GM19351 (cell line): ENCODE results near the gene MST1R.
"Not testable (repeated sequence)": the region's sequence is repeated elsewhere in the genome, so short reads cannot be mapped to it uniquely, and the experiment has no call there.

Source experiments
- ATAC-seq: cut with Tn5 transposase; IDR thresholded peaks from one replicate; pipeline ENCODE4 v1.9.1; 2021; ENCODE audit warnings: mild to moderate bottlenecking, moderate library complexity; ENCODE audit not compliant: unreplicated experiment

The MST1R gene

DNA sequence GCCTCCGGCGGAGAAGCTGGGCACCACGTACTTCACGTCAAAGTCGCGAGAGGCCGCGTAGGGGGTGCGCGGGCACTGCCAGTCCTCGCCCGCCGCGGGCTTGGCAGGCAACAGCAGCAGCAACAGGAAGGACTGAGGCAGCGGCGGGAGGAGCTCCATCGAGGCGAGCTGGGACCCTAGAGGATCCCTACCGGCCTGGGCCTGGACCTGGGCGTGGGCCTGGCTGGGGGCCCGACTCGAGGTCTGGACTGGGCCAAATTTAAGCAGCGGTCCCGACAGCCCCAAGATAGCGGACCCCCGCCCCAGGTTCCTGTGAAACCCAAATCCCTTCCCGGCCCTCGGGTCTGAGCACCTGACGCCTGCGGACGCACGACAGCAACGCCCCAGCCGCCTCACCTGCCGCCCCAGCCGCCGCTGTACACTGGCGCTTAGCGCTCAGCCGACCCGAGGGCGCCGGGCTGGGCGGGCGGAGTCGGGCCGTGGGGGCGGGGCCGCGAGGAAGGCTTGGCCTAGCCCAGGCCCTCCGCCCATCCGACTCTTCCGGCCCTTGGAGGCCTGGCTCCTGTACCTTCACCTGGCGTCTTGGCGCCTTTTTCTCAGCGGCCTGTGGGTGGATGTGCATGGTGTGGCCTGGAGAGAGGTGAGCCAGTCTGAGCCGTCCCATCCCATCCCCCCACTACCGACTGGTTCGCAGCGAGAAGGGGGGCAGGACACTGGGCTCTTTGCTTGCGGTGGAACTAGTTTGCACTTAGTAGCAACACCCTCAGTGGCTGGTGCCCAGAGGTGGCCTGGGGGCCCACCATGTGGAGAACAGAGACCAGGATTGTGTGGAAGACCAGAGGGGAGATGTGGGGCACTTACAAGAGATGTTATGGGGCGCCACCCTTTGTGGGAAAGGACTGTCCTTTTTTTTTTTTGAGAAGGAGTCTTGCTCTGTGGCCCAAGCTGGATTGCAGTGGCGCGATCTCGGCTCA is at the start of gene MST1R:
Gene MST1R, minus strand, starts transcription at position 423 of the 974 bp plus-strand sequence. Its CDS starts 264 bp downstream, at position 159.
- peak; percentile 81 for ATAC-seq

DNA sequence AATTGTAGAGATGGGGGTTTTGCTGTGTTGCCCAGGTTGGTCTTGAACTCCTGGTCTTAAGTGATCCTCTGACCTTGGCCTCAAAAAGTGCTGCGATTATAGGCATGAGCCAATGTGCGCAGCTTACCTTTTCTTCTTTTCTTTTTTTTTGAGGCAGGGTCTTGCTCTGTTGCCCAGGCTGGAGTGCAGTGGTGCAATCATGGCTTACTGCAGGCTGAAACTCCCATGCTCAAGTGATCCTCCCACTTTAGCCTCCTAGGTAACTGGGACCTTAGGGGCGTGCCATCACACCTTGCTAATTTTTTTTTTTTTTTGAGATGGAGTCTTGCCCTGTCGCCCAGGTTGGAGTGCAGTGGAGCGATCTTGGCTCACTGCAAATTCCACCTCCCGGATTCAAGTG is 49.3 kb upstream of the MST1R start:
- no peak for ATAC-seq

DNA sequence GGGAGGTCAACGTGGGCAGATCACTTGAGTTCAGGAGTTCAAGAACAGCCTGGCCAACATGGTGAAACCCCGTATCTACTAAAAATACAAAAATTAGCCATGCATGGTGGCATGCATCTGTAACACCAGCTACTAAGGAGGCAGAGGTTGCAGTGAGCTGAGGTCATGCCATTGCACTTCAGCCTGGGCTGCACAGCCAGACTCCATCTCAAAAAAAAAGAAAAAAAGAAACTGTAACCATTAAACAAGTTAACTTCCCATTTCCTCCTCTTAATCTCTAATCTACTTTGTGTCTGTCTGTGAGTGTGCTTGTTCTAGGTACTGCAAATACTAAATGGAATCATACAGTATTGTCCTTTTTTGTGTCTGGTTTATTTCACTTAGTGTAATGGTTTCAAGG is 39.0 kb upstream of the MST1R start:
- no peak for ATAC-seq

DNA sequence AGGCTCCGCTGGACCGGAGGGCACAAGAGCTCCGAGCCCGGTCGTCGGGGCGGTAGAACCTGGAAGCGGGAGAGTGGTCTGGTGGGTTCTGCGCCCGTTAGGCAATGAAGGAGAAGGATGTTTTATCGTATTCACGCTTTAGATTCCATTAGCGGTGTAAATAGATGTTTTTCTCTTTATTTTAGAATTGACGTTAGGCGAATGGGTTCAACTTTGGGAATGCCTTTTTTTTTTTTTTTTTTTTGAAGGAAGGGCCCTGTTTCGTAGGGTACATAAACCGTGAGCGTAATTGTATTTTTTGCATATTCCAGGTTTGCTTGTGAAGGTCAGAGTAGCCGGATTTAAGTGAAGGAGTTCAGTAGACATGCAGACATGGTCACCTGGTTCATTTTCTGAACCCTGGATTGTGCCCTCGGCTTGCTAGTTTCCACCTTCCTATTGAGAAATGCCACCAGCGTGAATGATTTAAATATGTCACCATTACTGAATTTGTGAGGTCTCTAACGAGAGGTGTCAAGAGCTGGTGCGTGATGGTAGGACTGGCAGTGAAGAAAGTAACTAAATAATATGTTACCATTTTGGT is 37.1 kb upstream of the MST1R start:
- ATAC-seq, result no peak

DNA sequence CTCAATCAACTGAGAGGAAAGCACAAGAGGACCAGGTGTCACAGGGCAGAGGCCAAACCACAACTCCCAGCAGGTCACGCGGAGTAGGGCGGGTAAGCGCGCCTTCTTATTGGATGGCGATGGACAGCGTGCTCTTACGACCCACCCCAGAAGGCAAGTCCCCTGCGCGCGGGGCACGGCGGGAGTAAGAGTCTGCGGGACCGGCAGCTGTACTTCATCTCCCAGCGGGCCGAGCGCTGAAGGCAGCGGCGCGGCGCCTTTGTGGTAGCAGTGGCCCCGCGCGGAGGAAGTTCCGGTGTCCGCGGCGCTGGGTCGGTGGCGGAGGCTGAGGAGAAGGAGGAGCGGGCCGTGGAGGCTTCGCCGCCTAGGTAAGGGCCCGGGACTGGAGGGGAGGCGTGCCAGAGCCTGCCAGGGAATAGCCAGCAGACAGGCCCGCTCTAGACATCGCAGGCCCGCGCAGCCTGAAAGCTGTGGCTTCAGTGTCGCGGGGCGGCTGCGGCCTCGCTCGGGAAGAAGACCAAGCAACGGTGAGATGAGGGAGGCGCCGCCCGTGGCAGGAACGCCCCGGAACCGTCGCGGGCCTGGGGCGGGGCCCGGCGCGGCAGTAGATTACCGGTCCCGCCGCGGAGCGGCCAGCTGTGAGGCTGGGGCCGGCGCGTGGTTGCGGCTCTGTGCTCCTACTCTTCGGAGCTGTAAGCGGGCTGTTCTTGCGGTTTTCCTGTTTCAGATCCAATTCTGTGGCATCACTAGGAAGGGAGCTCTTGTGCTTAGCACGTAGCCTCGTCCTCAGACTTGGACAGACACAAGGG is 36.4 kb upstream of the MST1R start, which contains the start of gene RBM6:
Gene RBM6, plus strand, starts transcription at position 293 of the 809 bp plus-strand sequence. CDS start 22,492 bp downstream, outside the sequence.
- ATAC-seq, result peak; percentile 93

DNA sequence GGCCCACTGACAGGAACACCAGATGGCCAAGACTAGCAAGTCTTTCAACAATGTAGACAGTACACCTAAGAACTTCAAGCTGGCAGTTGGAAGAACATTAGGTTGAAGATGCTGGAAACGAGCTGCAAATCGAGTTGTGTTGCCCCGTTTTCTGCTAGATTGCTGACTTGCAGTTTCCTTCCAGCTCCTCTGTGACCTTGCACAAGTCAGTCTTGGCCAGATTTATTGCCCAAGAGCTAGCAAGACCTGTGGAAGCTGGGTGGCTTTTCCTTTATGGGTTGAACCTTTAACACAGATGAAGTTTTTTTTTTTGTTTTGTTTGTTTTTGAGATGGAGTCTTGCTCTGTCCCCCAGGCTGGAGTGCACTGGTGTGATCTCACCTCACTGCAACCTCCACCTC is 33.4 kb upstream of the MST1R start:
- ATAC-seq, result no peak

DNA sequence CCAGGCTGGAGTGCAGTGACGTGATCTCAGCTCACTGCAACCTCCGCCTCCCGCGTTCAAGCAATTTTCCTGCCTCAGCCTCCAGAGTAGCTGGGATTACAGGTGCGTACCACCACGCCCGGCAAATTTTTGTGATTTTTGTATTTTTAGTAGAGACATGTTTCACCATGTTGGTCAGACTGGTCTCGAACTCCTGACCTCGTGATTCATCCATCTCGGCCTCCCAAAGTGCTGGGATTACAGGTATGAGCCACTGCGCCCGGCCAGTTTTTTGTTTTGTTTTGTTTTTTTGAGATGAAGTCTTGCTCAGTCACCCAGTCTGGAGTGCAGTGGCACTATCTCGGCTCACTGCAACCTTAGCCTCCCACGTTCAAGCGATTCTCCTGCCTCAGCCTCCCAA is 28.6 kb upstream of the MST1R start:
- ATAC-seq, result not testable (repeated sequence)

DNA sequence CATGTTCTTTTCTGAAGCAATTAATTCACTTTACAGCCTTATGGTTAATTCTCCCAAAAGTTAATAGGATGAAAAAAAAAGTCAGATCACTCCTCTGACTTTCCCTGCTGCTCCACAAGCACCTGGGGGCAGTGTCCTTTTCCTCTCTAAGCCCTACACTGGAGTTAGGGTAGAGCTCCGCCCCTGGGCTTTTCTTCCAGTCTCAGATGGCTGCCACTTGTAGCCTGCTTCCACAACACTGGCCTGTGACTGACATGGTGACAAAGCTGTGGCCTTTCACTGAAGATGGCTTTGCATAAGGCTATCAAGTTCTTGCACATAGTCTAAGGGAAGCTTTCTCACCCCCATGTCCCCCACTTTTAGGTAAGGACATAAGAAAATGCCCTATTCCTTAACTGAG is 27.2 kb upstream of the MST1R start:
- no peak for ATAC-seq

DNA sequence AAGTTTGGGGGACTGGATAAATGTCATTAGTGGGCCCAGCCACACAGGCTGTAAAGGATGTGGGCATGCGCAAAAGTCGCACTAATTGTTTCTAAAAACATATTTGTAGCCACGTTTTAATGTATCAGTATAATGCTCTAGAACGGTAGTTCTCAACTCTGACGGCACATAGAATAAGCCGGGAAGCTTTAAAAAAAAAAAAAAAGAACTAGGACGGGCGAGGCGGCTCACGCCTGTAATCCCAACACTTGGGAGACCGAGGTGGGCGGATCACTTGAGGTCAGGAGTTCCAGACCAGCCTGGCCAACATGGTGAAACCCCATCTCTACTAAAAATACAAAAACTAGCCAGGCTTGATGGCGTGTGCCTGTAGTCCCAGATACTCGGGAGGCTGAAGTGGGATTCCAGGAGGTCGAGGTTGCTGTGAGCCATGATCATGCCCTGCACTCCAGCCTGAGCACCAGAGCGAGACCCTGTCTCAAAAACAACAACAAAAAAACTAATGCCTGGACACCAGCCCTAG is 26.6 kb upstream of the MST1R start:
- ATAC-seq, result no peak

DNA sequence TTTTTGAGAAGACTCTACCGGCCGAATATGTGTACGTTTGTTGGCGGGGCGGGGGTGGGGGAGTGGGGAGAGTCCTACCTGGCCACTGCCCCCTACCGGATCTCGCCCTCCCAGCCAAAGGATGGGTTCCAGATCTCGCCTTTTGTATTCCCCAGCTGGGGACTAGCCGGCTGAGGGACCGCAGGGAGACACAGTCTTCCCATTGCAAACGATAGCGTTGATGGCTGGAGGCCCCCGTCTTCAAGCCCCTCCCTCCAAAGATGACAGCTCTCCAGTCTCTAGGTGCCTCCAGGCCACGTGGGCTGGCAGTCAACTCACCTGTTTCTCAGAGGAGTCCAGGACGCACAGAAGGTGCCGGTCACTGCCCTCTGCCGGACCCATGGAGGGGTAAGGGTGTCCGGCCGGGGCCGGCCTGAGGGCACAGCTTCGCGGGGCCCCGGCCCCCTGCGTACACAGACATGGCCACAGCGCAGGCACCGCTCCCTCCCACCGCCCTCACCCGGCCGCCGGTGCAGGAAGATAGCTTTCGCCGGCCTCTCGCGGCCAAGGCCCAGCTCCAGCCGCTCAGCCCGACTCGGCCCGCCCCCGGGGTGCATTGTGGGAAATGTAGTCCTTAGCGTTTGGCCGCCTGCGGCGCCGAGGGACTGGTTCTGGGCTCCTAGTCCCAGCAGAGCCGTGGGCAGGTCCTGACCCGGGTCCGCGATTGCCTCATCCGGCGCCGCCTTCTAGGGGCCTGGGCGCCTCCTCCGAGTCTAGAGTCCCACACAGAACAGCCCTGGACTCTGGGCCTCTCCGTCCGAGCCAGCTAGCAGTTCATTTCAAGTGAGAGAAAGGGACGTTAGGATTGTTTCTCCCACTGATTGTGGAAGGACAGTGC is 25.9 kb upstream of the MST1R start, which contains the start of gene MON1A:
Gene MON1A, minus strand, starts transcription at position 521 of the 877 bp plus-strand sequence. CDS start 16,465 bp downstream, outside the sequence.
- peak; percentile 91 for ATAC-seq

DNA sequence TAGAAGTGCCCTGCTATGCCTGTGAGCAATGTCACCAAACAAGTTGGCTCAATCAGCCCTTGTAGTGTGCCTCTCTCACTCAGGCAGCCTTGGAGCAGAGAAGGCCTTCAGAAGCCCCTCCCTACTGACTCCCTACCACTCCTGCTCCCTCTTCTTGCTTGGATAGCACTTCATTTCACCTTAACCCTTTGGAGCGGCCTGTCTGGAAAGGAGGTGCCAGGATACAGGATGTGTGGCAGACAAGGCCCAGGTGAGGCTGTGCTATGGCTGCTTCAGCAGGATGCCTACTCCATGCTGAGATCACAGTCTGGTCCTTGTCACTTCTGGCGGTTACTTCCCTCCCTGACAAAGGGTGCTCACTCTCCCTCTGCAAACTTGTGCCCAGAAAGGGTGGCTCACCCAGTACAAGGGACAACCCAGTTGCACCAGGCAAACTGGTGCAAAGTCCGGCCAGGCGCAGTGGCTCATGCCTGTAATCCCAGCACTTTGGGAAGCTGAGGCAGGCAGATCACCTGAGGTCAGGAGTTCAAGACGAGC is 24.9 kb upstream of the MST1R start:
- ATAC-seq, result no peak

DNA sequence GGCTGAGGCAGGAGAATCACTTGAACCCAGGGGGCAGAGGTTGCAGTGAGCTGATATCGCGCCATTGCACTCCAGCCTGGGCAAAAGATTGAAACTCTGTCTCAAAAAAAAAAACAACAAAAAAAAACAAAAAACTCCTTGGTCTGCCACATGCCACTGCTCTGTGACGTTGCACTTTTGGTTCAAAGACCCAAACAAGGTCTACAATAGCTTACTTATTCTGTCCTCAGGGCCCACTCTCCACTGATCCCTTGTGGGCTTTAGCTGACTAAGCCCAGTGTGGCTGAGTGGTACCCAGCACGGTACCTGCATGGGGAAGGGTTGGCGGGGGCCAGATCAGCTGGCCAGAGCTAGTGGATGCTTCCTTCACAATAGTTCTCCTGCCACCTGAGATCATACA is 24.1 kb upstream of the MST1R start:
- ATAC-seq, result no peak

DNA sequence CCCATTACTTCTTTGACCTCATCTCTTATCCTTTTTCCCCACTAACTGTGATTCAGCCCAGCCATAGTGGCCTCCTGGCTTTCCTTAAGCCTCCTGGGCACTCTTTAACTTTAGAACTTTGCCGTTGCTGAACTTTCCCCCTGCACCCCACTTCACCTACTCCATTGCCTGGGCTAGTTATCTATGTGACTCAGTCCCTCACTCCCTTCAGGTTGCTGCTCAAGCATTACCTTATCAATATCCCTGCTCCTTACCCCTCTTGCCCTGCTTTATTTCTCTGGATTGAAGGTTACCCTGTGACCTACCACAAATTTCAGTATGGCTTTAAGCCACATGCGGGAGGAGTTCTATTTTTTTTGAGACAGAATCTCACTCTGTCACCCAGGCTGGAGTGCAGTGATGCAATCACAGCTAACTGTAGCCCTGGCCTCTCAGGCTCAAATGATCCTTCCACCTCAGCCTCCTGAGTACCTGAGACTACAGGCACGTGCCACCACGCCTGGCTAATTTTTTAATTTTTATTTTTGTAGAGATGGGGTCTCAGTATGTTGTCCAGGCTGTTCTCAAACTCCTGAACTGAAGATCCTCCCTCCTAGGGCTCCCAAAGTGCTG is 22.6 kb upstream of the MST1R start:
- ATAC-seq, result no peak

DNA sequence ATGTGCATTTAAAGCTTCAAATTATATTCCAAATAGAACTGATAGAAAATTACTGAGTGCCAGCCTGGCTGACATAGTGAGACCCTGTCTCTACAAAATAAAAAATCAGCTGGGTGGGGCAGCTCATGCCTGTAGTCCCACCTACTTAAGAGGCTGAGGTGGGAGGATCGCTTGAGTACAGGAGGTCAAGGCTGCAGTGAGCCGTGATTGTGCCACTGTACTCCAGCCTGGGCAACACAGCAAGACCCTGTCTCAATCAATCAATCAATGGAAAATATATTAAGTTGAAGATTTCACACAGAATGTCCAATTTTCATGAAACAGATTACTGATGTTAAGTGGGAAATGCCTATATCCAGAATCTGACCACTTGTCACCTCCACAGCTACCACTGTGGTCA is 21.8 kb upstream of the MST1R start:
- no peak for ATAC-seq

DNA sequence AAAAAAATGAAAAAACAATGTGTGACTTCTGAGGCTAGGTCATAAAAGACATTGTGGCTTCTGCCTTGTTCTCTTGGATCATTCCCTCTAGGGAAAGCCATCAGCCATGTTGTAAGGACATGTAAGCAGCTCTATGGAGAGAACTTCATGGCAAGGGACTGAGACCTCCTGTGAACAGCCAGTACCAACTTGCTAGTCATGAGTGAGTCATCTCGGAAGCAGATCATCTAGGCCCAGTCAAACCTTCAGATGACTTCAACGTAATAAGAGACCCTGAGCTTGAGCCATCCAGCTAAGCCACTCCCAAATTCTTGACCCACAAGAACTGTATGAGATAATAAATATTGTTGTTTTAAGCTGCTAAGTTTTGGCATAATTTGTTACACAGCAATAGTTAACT is 21.0 kb upstream of the MST1R start:
- ATAC-seq, result no peak

DNA sequence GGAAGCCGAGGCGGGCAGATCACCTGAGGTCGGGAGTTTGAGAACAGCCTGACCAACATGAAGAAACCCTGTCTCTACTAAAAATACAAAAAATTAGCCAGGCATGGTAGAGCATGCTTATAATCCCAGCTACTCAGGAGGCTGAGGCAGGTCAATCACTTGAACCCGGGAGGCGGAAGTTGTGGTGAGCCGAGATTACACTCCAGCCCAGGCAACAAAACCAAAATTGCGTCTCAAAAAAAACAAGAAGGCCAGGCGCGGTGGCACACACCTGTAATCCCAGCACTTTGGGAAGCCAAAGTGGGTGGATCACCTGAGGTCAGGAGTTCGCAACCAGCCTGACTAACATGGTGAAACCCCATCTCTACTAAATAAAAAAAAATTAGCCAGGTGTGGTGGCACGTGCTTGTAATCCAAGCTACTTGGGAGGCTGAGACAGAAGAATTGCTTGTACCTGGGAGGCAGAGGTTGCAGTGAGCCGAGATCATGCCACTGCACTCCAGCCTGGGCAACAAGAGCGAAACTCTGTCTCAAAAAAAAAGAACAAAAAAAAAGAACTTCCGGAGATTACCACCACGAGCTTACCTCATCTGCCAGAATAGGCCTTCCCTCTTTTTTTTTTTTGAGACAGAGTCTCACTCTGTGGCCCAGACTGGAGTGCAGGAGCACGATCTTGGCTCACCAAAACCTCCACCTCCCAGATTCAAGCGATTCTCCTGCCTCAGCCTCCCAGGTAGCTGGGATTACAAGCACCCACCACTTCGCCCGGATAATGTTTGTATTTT is 14.3 kb upstream of the MST1R start:
- not testable (repeated sequence) for ATAC-seq

DNA sequence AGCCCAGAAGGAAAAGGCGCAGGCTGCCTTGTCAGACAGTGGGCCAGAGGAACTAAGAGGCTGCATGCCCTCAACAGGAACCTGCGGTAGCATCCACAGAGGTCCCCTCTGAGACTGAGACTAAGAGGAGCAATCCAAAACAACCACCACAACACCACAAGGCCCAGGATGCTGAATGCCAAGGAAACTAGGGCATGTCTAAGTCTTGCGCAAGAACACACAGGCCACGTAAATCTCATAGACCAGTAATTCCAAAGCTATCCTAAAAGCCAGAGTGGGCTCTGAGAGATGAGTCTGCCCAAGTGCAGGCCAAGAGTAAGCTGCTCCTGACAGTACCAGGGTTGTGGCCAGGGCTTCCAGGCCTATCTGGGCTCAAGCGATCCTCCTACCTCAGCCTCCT is 13.0 kb upstream of the MST1R start:
- no peak for ATAC-seq

DNA sequence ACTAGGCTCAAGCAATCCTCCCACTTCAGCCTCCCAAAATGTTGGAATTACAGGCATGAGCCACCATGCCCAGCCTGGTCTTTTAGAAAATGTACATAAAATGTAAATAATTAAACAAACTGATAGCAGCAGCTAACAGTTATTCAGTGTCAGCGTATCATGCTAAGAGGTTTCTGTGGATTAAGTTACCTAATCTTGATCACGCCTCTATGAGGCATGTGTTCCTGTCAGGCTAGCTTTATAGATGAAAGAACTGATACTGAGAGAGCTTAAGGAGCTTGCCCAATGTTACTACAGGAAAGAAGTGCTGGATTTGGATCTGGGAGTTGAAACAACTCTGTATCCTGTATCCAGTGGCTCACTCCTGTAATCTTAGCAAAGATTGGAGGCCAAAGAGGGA is 11.2 kb upstream of the MST1R start:
- ATAC-seq, result no peak
